ENCODE results near the gene PCOLCE2.

GRCh38 chr3:142934128-142934886, 45.4 kb upstream of the PCOLCE2 start:
- TF ChIP-seq POLR2A (IDR thresholded peaks at IDR 0.05) = no peak
- no peak for TF ChIP-seq CTCF (IDR thresholded peaks at IDR 0.05)

Measured in uterus (tissue), 2 donors.